ACC112 (cell line): ENCODE results near the gene MAGI2.
"Not testable (repeated sequence)": the region's sequence is repeated elsewhere in the genome, so short reads cannot be mapped to it uniquely, and the experiment has no call there.

Source experiments
- H2AFZ ChIP-seq: fragments of 200-600 bp; sonication (generic); one replicate; pipeline ENCODE4 v1.6.0; 2017; ENCODE audit warnings: antibody characterized with exemption, low read length; ENCODE audit not compliant: unreplicated experiment
- H3K27ac ChIP-seq: fragments of 200-600 bp; sonication (generic); 2 replicates; pipeline ENCODE4 v1.5.1; 2014; ENCODE audit warnings: low read depth, mild to moderate bottlenecking, antibody characterized with exemption, low read length, moderate library complexity
- H3K27me3 ChIP-seq: fragments of 200-600 bp; sonication (generic); 2 replicates; pipeline ENCODE4 v1.6.1; 2014; ENCODE audit warnings: mild to moderate bottlenecking, antibody characterized with exemption, low read length, moderate library complexity, mixed read lengths; ENCODE audit not compliant: insufficient read depth
- H3K36me3 ChIP-seq: fragments of 200-600 bp; sonication (generic); 2 replicates; pipeline ENCODE4 v1.6.1; 2016; ENCODE audit warnings: mild to moderate bottlenecking, antibody characterized with exemption, low read length, moderate library complexity, mixed read lengths; ENCODE audit not compliant: insufficient read depth
- H3K4me1 ChIP-seq: fragments of 200-600 bp; sonication (generic); one replicate; pipeline ENCODE4 v1.6.1; 2016; ENCODE audit warnings: low read length, mixed read lengths; ENCODE audit not compliant: insufficient read depth, unreplicated experiment, control insufficient read depth
- H3K4me3 ChIP-seq: fragments of 200-600 bp; sonication (generic); 2 replicates; pipeline ENCODE4 v1.5.1; 2014; ENCODE audit warnings: mild to moderate bottlenecking, low read depth, low read length
- H3K79me2 ChIP-seq: fragments of 200-600 bp; sonication (generic); one replicate; pipeline ENCODE4 v1.6.0; 2016; ENCODE audit warnings: low read length; ENCODE audit not compliant: control insufficient read depth, unreplicated experiment, insufficient read depth

The MAGI2 gene

GRCh38 chr7:78307892-78308291 lies 1145.6 kb downstream of the MAGI2 start:
- Histone ChIP-seq H3K4me1 (no peaks in the 10 kb centered on the region), H3K4me3 (no peak overlapping the region), H3K79me2 (no peaks in the 10 kb centered on the region), H3K27ac (no peak overlapping the region), H3K27me3 (no peaks in the 10 kb centered on the region), H3K36me3 (no peaks in the 10 kb centered on the region), H2AFZ (no peak overlapping the region)

- no peaks in the 10 kb centered on the region for H3K79me2 ChIP-seq
- H3K4me1 ChIP-seq, result peaks cover 1% of the 10 kb centered on the region
- H3K27me3 ChIP-seq, result no peaks in the 10 kb centered on the region
- H3K36me3 ChIP-seq, result no peaks in the 10 kb centered on the region
- H3K4me3 ChIP-seq, result no peak overlapping the region
- no peak overlapping the region for H2AFZ ChIP-seq
- no peak overlapping the region for H3K27ac ChIP-seq
These were observed 1146.8 kb downstream of the MAGI2 start for GRCh38 chr7:78306634-78307033.

GRCh38 chr7:78301407-78301806 lies 1152.1 kb downstream of the MAGI2 start:
- no peaks in the 10 kb centered on the region for H3K79me2 ChIP-seq
- peaks cover 12% of the 10 kb centered on the region for H3K4me1 ChIP-seq
- H3K27me3 ChIP-seq, result no peaks in the 10 kb centered on the region
- no peaks in the 10 kb centered on the region for H3K36me3 ChIP-seq
- H3K27ac ChIP-seq, result peak overlapping the region; percentile 22; the same call in 1 of the 2 replicates
- H3K4me3 ChIP-seq, result peak overlapping the region; percentile 17; the same call in 1 of the 2 replicates
- peak overlapping the region; percentile 89 for H2AFZ ChIP-seq

- no peaks in the 10 kb centered on the region for H3K79me2 ChIP-seq
- H3K4me1 ChIP-seq, result peaks cover 23% of the 10 kb centered on the region
- no peaks in the 10 kb centered on the region for H3K36me3 ChIP-seq
- no peak overlapping the region for H3K4me3 ChIP-seq
- no peak overlapping the region for H3K27ac ChIP-seq
- H3K27me3 ChIP-seq, result no peaks in the 10 kb centered on the region
- H2AFZ ChIP-seq, result no peak overlapping the region
These were observed 1154.4 kb downstream of the MAGI2 start for GRCh38 chr7:78299088-78299487.

- Histone ChIP-seq H3K4me1 (peaks cover 23% of the 10 kb centered on the region), H3K27ac (no peak overlapping the region; the same call in 1 of the 2 replicates), H3K36me3 (no peaks in the 10 kb centered on the region), H3K4me3 (no peak overlapping the region), H3K27me3 (no peaks in the 10 kb centered on the region), H2AFZ (no peak overlapping the region), H3K79me2 (no peaks in the 10 kb centered on the region)
These were observed 1156.7 kb downstream of the MAGI2 start for GRCh38 chr7:78296644-78297371.

GRCh38 chr7:78296046-78296597 lies 1157.3 kb downstream of the MAGI2 start:
- Histone ChIP-seq H3K4me3 (no peak overlapping the region), H2AFZ (peak overlapping the region; percentile 32), H3K27me3 (no peaks in the 10 kb centered on the region), H3K79me2 (no peaks in the 10 kb centered on the region), H3K27ac (peak overlapping the region; percentile 26), H3K36me3 (no peaks in the 10 kb centered on the region), H3K4me1 (peaks cover 17% of the 10 kb centered on the region)

GRCh38 chr7:78289471-78289870 lies 1164.0 kb downstream of the MAGI2 start:
- H3K4me1 ChIP-seq, H3K27ac ChIP-seq, H3K79me2 ChIP-seq, H3K27me3 ChIP-seq, H3K4me3 ChIP-seq, H3K36me3 ChIP-seq, H2AFZ ChIP-seq: not testable (repeated sequence)

GRCh38 chr7:78284945-78285344 lies 1168.5 kb downstream of the MAGI2 start:
- Histone ChIP-seq H3K36me3 (no peaks in the 10 kb centered on the region), H3K27me3 (no peaks in the 10 kb centered on the region), H3K27ac (no peak overlapping the region), H3K79me2 (no peaks in the 10 kb centered on the region), H3K4me1 (no peaks in the 10 kb centered on the region), H2AFZ (no peak overlapping the region), H3K4me3 (no peak overlapping the region)

- Histone ChIP-seq H3K36me3 (no peaks in the 10 kb centered on the region), H3K27ac (no peak overlapping the region), H3K4me1 (peaks cover 15% of the 10 kb centered on the region), H3K79me2 (no peaks in the 10 kb centered on the region), H3K27me3 (no peaks in the 10 kb centered on the region), H2AFZ (no peak overlapping the region), H3K4me3 (no peak overlapping the region)
These were observed 1173.2 kb downstream of the MAGI2 start for GRCh38 chr7:78280276-78280675.

GRCh38 chr7:78279457-78279856 lies 1174.0 kb downstream of the MAGI2 start:
- no peaks in the 10 kb centered on the region for H3K79me2 ChIP-seq
- no peaks in the 10 kb centered on the region for H3K27me3 ChIP-seq
- peak overlapping the region; percentile 59 for H2AFZ ChIP-seq
- H3K36me3 ChIP-seq, result no peaks in the 10 kb centered on the region
- H3K27ac ChIP-seq, result peak overlapping the region; percentile 43
- peaks cover 15% of the 10 kb centered on the region for H3K4me1 ChIP-seq
- peak overlapping the region; percentile 5; the same call in 1 of the 2 replicates for H3K4me3 ChIP-seq

GRCh38 chr7:78279032-78279431 lies 1174.4 kb downstream of the MAGI2 start:
- peak overlapping the region; percentile 59 for H2AFZ ChIP-seq
- H3K4me3 ChIP-seq, result peak overlapping the region; percentile 5; the same call in 1 of the 2 replicates
- peaks cover 15% of the 10 kb centered on the region for H3K4me1 ChIP-seq
- no peaks in the 10 kb centered on the region for H3K36me3 ChIP-seq
- H3K27me3 ChIP-seq, result no peaks in the 10 kb centered on the region
- no peaks in the 10 kb centered on the region for H3K79me2 ChIP-seq
- peak overlapping the region; percentile 53 for H3K27ac ChIP-seq
